Measurements from ENCODE around the gene YWHAH.

The YWHAH gene

GRCh38 chr22:31923747-31924146 is 20.6 kb upstream of the YWHAH start:
- no peak for DNase-seq

DNA sequence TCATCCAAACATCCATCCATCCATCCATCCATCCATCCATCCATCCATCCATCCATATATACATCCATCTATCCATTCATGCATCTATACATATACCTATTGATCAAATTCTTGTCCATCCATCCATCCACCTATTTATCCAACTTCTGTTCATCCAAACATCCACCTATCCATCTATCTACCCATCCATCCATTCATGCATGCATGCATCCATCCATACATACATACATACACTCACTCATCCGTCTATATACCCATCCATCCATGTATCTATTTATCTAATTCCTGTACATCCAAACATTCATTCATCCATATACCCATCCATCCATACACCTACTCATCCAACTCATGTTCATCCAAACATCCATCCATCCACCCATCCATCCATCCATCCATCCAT is 19.3 kb upstream of the YWHAH start:
- no peak for DNase-seq

GRCh38 chr22:31926024-31926423 is 18.3 kb upstream of the YWHAH start:
- no peak for DNase-seq

- no peak for DNase-seq
Observed at GRCh38 chr22:31926969-31927368, 17.4 kb upstream of the YWHAH start.

DNA sequence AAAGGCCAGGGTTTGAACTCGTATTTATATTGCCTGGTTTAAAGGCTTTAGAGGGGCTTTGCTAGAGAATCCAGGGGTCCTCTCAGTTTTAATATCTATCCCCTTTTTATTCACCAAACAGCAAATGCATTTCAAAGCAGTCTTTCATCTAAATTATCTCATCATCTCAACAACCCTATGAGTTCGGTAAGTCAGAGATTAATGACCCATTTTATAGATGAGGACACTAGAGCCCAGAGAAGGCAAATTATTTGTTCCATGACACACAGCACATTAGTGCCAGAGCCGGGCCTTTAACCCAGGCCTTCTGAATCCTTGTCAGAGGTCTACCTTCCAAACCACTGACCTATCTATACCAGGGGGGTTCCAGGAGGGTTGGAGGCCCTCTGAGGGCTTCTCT is 16.8 kb upstream of the YWHAH start:
- DNase-seq = no peak

DNA sequence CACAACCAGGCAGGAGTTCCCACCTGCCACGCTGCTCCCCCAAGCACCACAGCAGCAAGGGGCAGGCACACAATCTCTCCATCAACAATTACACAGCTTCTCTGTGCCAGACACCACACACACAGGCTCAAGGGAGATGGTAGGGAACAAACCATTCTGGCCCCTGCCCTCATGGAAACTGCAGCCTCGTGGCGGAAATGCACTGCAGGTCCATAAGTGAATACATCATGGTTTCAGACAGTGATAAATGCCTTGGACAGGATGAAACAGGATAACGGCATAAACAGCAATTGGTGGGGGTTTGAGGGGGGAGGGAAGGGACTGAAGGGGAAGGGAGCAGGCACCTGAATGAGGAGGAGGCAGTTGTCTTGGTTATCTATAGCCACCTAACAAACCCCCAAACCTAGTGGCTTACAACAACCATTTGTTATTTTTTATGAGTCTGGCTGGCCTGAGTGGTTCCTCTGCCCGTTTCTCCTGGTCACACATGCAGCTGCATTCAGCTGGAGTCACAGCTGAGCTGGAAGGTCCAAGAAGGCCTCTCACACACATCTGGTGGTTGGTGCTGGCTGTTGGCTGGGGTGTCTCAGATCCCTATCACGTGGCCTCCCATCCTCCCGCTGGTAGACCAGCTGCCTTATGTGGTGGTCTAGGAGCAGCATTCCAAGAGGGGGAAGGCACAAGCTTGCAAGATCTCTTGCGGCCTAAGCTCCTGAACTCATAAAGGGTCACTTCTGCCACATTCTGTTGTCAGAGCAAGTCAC is 15.0 kb upstream of the YWHAH start:
- DNase-seq = no peak

- no peak for DNase-seq
Observed at GRCh38 chr22:31932863-31933262, 11.5 kb upstream of the YWHAH start.

- no peak for DNase-seq
Observed at GRCh38 chr22:31933406-31933805, 10.9 kb upstream of the YWHAH start.

GRCh38 chr22:31933816-31934482 is 10.4 kb upstream of the YWHAH start:
- no peak for DNase-seq

GRCh38 chr22:31935961-31936635 is 8.2 kb upstream of the YWHAH start:
- DNase-seq = no peak

DNA sequence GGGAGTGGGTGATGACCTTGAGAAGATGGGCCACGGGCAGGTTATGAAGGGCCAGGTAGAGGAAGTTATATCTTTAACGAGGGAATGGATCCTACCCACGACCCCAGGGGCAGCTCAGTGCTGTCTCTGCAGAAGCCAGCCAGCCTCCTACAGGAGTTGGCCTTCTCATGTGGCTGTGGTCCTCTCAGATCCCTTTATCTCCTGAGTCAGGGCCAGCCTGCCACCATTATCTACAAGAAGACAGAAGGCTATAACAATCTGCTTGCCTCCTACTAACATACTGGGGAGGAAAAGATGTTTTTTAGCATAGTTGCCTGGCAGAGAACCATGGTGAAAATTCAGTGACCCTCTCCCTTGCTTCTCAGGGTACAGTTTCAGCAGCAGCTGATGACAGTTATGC is 7.0 kb upstream of the YWHAH start:
- DNase-seq = no peak

GRCh38 chr22:31938296-31938695 is 6.0 kb upstream of the YWHAH start:
- DNase-seq = no peak

GRCh38 chr22:31940506-31940905 is 3.8 kb upstream of the YWHAH start:
- no peak for DNase-seq

DNA sequence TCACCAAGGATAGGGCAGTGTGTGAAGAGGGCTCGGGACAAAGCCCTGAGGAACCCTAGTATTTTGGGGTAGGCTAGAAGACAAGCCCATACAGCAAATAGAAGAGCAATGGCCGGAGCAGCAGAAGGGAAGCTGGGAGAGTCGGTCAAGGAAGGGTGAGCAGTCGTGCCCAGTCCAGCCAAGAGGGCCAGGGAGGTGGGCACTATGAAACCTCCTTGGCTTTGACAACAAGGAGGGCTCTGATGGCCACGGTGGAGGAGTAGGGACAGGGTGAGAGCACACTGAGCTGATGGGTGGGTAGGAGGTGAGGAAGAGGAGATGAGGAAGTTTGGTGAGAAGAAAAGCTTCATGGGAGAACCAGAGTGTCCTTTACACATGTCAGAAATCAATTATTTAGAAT is 2.2 kb upstream of the YWHAH start:
- DNase-seq = no peak

DNA sequence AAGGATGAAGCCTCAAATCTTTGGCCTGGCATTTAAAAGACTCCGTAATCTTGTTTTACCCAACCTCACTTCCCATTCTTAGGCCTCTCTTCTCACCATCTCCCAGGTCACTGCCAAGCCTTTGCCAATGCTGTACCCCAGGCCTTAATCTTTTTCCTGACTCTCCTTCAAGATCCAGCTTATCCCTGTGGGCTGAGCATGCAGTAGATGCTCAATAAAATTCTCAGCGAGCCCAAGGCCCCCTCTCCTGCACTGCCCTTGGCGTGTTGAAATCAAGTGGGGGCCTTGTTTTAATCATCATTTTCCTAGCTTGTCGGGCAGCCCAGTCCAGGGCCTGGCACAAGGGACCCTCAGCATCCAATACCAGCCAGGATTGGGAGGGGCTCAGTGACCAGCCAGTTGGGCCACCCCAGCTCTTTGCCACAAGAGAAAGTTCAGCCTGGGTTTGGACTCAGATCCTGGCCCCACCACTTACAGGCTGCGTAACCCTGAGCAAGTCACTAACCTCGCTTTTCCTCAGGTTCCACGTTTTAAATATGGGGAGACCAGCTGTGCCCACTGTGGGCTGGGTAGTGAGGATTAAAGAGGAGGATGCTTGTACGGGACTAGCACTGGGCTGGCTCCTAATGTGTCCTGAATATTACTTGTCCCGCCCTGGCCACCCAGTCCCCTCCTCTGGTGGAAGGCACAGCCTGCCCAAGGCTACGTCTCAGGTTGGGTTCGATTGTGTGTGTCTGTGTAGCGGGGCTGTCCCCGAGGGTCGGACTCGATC is 943 bp upstream of the YWHAH start:
- DNase-seq = no peak

- peak in 1 of 4 experiments; percentile 50 for DNase-seq
Observed at GRCh38 chr22:31944700-31945442, 536 bp downstream of the YWHAH start.

- no peak for DNase-seq
Observed at GRCh38 chr22:31945443-31945855, 1.1 kb downstream of the YWHAH start.

GRCh38 chr22:31945971-31946680 is 1.8 kb downstream of the YWHAH start:
- no peak for DNase-seq

GRCh38 chr22:31947296-31947695 is 3.0 kb downstream of the YWHAH start:
- DNase-seq = no peak

GRCh38 chr22:31948002-31948401 is 3.7 kb downstream of the YWHAH start:
- no peak for DNase-seq

GRCh38 chr22:31950226-31950625 is 5.9 kb downstream of the YWHAH start:
- no peak for DNase-seq

All from activated naive CD4-positive, alpha-beta T cell (primary cell).